ENCODE measurements around the gene GRHPR.

Gene GRHPR

GRCh38 chr9:37399336-37399735, 23.2 kb upstream of the GRHPR start:
- DNase-seq: no peak

GRCh38 chr9:37404590-37404989, 17.9 kb upstream of the GRHPR start:
- DNase-seq: no peak

- no peak for DNase-seq
These were observed 17.1 kb upstream of the GRHPR start for GRCh38 chr9:37405350-37405749.

- no peak for DNase-seq
These were observed 16.6 kb upstream of the GRHPR start for GRCh38 chr9:37405764-37406380.

- DNase-seq: no peak
These were observed 15.7 kb upstream of the GRHPR start for GRCh38 chr9:37406603-37407401.

GRCh38 chr9:37407468-37407867, 15.0 kb upstream of the GRHPR start:
- DNase-seq: no peak

GRCh38 chr9:37408933-37409710, 13.4 kb upstream of the GRHPR start:
- peak; percentile 94 for DNase-seq

GRCh38 chr9:37410354-37410861, 12.1 kb upstream of the GRHPR start:
- DNase-seq: no peak

GRCh38 chr9:37410969-37411785, 11.3 kb upstream of the GRHPR start:
- peak; percentile 86 for DNase-seq

GRCh38 chr9:37412431-37413151, 9.9 kb upstream of the GRHPR start:
- no peak for DNase-seq

- no peak for DNase-seq
These were observed 9.2 kb upstream of the GRHPR start for GRCh38 chr9:37413311-37413710.

GRCh38 chr9:37414503-37414943, 8.0 kb upstream of the GRHPR start:
- DNase-seq: no peak

- DNase-seq: peak; percentile 87
These were observed 7.3 kb upstream of the GRHPR start for GRCh38 chr9:37415011-37415719.

- DNase-seq: no peak
These were observed 5.2 kb upstream of the GRHPR start for GRCh38 chr9:37417252-37417803.

- no peak for DNase-seq
These were observed 4.5 kb upstream of the GRHPR start for GRCh38 chr9:37417857-37418618.

GRCh38 chr9:37419204-37419603, 3.3 kb upstream of the GRHPR start:
- DNase-seq: no peak

- DNase-seq: no peak
These were observed 2.0 kb upstream of the GRHPR start for GRCh38 chr9:37420271-37421215.

GRCh38 chr9:37421914-37422288, 595 bp upstream of the GRHPR start:
- DNase-seq: no peak

GRCh38 chr9:37423508-37423907, 1.0 kb downstream of the GRHPR start:
- no peak for DNase-seq

Data from activated CD4-positive, alpha-beta T cell treated with anti-CD3 and anti-CD28 coated beads, Interleukin-2, Interleukin-6, amounts not matched to agents 100 ng/mL and 50 ng/mL, durations not matched to agents 16 hours and 8 hours (primary cell).